ENCODE data around the gene FSTL5. TPM values are rescaled to one million over a fixed set of nuclear protein-coding genes. Genes with fewer than 3 reads are reported as not detected.

FSTL5 gene
- total and polyA plus RNA-seq, 2 experiments from 2014 or later: not detected

DNA sequence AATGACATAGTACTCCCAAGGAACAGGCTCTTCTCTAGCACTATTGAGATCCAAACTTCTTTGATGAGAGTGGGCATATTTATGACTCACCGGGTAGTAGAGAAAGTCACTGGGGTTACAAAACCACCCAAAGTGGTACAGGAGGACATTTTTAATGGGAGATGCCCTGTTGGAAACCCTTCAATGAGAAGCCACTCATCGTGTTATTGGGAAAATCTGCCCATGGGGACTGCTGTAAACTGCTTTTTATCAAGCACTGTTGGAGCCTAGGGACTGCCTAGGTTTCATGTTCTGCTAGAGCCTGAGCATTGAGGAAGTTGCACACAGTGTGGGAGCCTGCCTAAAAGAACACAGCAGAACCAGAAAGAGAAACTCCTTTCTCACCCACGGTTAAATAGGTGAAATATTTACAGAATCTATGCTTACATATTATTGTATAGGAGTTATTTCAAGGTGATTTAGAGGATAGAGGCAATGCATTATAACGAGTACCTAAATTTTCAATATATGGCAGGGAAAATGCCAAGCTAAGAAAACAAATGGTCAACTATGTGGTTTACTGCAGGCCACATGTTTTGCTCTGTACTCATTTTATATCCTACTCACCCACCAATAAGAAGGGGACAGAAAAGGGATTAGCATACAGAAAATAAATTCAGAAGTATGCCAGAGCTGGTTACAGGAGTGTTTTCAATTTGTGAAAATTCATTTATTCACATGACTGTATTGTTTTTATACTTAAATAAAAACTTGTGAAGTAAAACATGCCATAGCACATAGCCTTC lies 559.1 kb downstream of the FSTL5 start:
- H3K27me3 ChIP-seq (replicated peaks; ENCODE audit: insufficient read depth): no peaks in the 10 kb centered on the region
- DNase-seq: no peak
- H3K36me3 ChIP-seq (ENCODE audit: low read depth): no peaks in the 10 kb centered on the region
- H3K4me2 ChIP-seq (ENCODE audit: unreplicated experiment): no peak overlapping the region
- H3K9ac ChIP-seq: no peak overlapping the region
- H3F3A ChIP-seq (ENCODE audit: insufficient read depth): no peaks in the 10 kb centered on the region
- no peak overlapping the region for H2AFZ ChIP-seq
- TF ChIP-seq EZH2 (IDR thresholded peaks at IDR 0.05; ENCODE audit: insufficient read depth, poor library complexity, severe bottlenecking) (no peak), EZH2phosphoT487 (IDR thresholded peaks at IDR 0.05; ENCODE audit: insufficient read depth, low read depth) (no peak)
- H3K79me2 ChIP-seq (ENCODE audit: insufficient read depth): no peaks in the 10 kb centered on the region
- WGBS, 2 experiments (ENCODE audit: low coverage in 1 of 2, low lambda C conversion rate in 2 of 2, missing lambda C conversion rate in 2 of 2): 7 to 8% methylated on average over 4 of the region's 4 CpGs
- in situ Hi-C loops (cut with MboI): no loop called here
- H3K9me3 ChIP-seq (ENCODE audit: low read depth): no peaks in the 10 kb centered on the region
- no peak overlapping the region for H3K27ac ChIP-seq
- H3K9me2 ChIP-seq (ENCODE audit: insufficient read depth): no peaks in the 10 kb centered on the region
- no peak overlapping the region for H3K4me3 ChIP-seq
- no peaks in the 10 kb centered on the region for H3K4me1 ChIP-seq (ENCODE audit: insufficient read depth)
- H4K20me1 ChIP-seq (ENCODE audit: insufficient read depth): no peaks in the 10 kb centered on the region

- Histone ChIP-seq H3K4me2 (ENCODE audit: unreplicated experiment) (no peak overlapping the region), H4K20me1 (ENCODE audit: insufficient read depth) (no peaks in the 10 kb centered on the region), H3K4me3 (no peak overlapping the region), H3K27ac (no peak overlapping the region), H3K79me2 (ENCODE audit: insufficient read depth) (no peaks in the 10 kb centered on the region), H3K27me3 (replicated peaks; ENCODE audit: insufficient read depth) (no peaks in the 10 kb centered on the region), H3F3A (ENCODE audit: insufficient read depth) (no peaks in the 10 kb centered on the region), H2AFZ (no peak overlapping the region), H3K36me3 (ENCODE audit: low read depth) (no peaks in the 10 kb centered on the region), H3K9me2 (ENCODE audit: insufficient read depth) (no peaks in the 10 kb centered on the region), H3K9ac (no peak overlapping the region), H3K4me1 (ENCODE audit: insufficient read depth) (no peaks in the 10 kb centered on the region), H3K9me3 (ENCODE audit: low read depth) (no peaks in the 10 kb centered on the region)
- DNase-seq: no peak
- in situ Hi-C loops (cut with MboI): no loop called here
- no peak for TF ChIP-seq EZH2 (IDR thresholded peaks at IDR 0.05; ENCODE audit: insufficient read depth, poor library complexity, severe bottlenecking)
- TF ChIP-seq EZH2phosphoT487 (IDR thresholded peaks at IDR 0.05; ENCODE audit: insufficient read depth, low read depth): no peak
These were observed 562.8 kb downstream of the FSTL5 start for GRCh38 chr4:161601011-161601410.

DNA sequence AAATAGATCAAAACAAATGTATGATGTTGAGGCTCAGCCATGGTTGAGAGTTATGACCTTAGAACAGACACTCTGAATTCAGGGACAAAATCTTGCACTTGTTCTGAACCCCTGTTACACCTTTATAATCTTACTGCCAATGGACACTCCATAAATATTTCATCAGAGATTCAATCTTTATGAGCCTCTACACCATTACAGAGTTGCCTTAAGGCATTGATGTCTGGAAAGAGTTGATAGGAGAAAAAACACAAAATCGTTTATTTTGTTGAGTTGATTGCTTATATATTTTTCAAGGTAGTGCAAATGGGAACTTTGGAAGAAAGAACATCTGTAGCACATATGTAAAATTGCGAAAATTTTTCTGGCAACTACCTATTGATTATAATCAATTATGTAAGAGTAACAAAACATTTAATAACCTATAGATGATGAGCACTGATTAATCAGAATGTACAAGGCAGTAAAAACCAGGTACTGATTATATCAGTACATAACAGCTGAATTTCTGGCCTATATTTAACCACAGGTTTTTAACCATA lies 568.5 kb downstream of the FSTL5 start:
- H3K9me3 ChIP-seq (ENCODE audit: low read depth): no peaks in the 10 kb centered on the region
- H3K4me1 ChIP-seq (ENCODE audit: insufficient read depth): no peaks in the 10 kb centered on the region
- WGBS, 2 experiments (ENCODE audit: low coverage in 1 of 2, low lambda C conversion rate in 2 of 2, missing lambda C conversion rate in 2 of 2): 8% methylated on average over 2 of the region's 2 CpGs
- H3K4me3 ChIP-seq: no peak overlapping the region
- TF ChIP-seq EZH2phosphoT487 (IDR thresholded peaks at IDR 0.05; ENCODE audit: insufficient read depth, low read depth) (no peak), EZH2 (IDR thresholded peaks at IDR 0.05; ENCODE audit: insufficient read depth, poor library complexity, severe bottlenecking) (no peak)
- no peak overlapping the region for H3K27ac ChIP-seq
- no peaks in the 10 kb centered on the region for H3K9me2 ChIP-seq (ENCODE audit: insufficient read depth)
- H2AFZ ChIP-seq: no peak overlapping the region
- no peaks in the 10 kb centered on the region for H3F3A ChIP-seq (ENCODE audit: insufficient read depth)
- no peaks in the 10 kb centered on the region for H3K27me3 ChIP-seq (replicated peaks; ENCODE audit: insufficient read depth)
- no peaks in the 10 kb centered on the region for H4K20me1 ChIP-seq (ENCODE audit: insufficient read depth)
- in situ Hi-C loops (cut with MboI): no loop called here
- no peak for DNase-seq
- no peak overlapping the region for H3K4me2 ChIP-seq (ENCODE audit: unreplicated experiment)
- no peaks in the 10 kb centered on the region for H3K36me3 ChIP-seq (ENCODE audit: low read depth)
- no peaks in the 10 kb centered on the region for H3K79me2 ChIP-seq (ENCODE audit: insufficient read depth)
- H3K9ac ChIP-seq: no peak overlapping the region

DNA sequence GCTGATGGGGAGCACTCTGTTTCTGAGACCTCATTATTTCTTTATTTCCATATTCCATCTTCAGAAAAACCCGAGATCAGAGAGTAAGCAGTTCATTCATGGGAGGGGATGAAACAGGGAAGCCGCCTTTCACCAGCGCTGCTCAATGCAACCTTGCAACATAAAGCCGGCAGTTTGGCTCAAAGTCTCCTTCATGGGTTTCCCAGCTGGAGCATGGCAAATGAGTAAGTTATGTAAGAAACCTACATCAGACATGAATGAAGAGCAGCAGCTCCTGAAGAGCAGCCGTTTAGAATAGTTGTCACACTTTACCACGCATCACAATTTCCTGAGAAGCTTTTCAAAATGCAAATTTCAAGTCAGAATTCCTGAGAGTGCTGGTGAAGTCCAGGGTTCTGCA lies 578.8 kb downstream of the FSTL5 start:
- TF ChIP-seq EZH2phosphoT487 (IDR thresholded peaks at IDR 0.05; ENCODE audit: insufficient read depth, low read depth) (no peak), EZH2 (IDR thresholded peaks at IDR 0.05; ENCODE audit: insufficient read depth, poor library complexity, severe bottlenecking) (no peak)
- H3K79me2 ChIP-seq (ENCODE audit: insufficient read depth): no peaks in the 10 kb centered on the region
- whole genome bisulfite sequencing, 2 experiments (ENCODE audit: low coverage in 1 of 2, low lambda C conversion rate in 2 of 2, missing lambda C conversion rate in 2 of 2): 45% methylated on average over 6 of the region's 6 CpGs
- no peaks in the 10 kb centered on the region for H3K27me3 ChIP-seq (replicated peaks; ENCODE audit: insufficient read depth)
- no peaks in the 10 kb centered on the region for H3K4me1 ChIP-seq (ENCODE audit: insufficient read depth)
- H3K9me3 ChIP-seq (ENCODE audit: low read depth): no peaks in the 10 kb centered on the region
- H3K4me2 ChIP-seq (ENCODE audit: unreplicated experiment): no peak overlapping the region
- in situ Hi-C loops (cut with MboI): no loop called here
- H3K27ac ChIP-seq: no peak overlapping the region
- no peak overlapping the region for H3K4me3 ChIP-seq
- no peak overlapping the region for H3K9ac ChIP-seq
- no peaks in the 10 kb centered on the region for H4K20me1 ChIP-seq (ENCODE audit: insufficient read depth)
- DNase-seq: no peak
- no peaks in the 10 kb centered on the region for H3K9me2 ChIP-seq (ENCODE audit: insufficient read depth)
- H3F3A ChIP-seq (ENCODE audit: insufficient read depth): no peaks in the 10 kb centered on the region
- no peaks in the 10 kb centered on the region for H3K36me3 ChIP-seq (ENCODE audit: low read depth)
- no peak overlapping the region for H2AFZ ChIP-seq

Measured in GM23248 (cell line).